ENCODE results near the gene UNC119.

UNC119 gene

GRCh38 chr17:28554565-28554964, 2.1 kb upstream of the UNC119 start:
- peaks cover 29% of the 10 kb centered on the region for H3K79me2 ChIP-seq (ENCODE audit: low read length)
- H3K9me3 ChIP-seq (ENCODE audit: insufficient read depth, low read length): no peaks in the 10 kb centered on the region
- 0 out of 2 replicates have a peak, but pooled peaks cover 3% of the 10 kb centered on the region for H4K20me1 ChIP-seq (ENCODE audit: insufficient read depth, low read length)
- no peak for TF ChIP-seq CTCF (IDR thresholded peaks at IDR 0.05; ENCODE audit: low read depth, low read length)
- TF ChIP-seq EZH2phosphoT487 (IDR thresholded peaks at IDR 0.05; ENCODE audit: low read depth): no peak
- no peak overlapping the region for H3K4me2 ChIP-seq (ENCODE audit: low read length)
- no peak overlapping the region for H2AFZ ChIP-seq (ENCODE audit: low read depth, low read length)
- no peak overlapping the region for H3K9ac ChIP-seq (ENCODE audit: low read length)
- peaks cover 46% of the 10 kb centered on the region for H3K4me1 ChIP-seq (ENCODE audit: low read length)
- no peak overlapping the region for H3K27ac ChIP-seq (ENCODE audit: low read length)
- no peaks in the 10 kb centered on the region for H3K27me3 ChIP-seq (ENCODE audit: low read depth, low read length)
- H3K36me3 ChIP-seq (replicated peaks; ENCODE audit: low read depth, low read length): peaks cover 64% of the 10 kb centered on the region
- no peak overlapping the region for H3K4me3 ChIP-seq (ENCODE audit: low read length)

- Histone ChIP-seq H4K20me1 (ENCODE audit: insufficient read depth, low read length) (no peaks in the 10 kb centered on the region), H2AFZ (ENCODE audit: low read depth, low read length) (no peak overlapping the region), H3K4me1 (ENCODE audit: low read length) (peaks cover 52% of the 10 kb centered on the region), H3K27ac (ENCODE audit: low read length) (no peak overlapping the region), H3K4me2 (ENCODE audit: low read length) (peak overlapping the region; percentile 68), H3K9me3 (ENCODE audit: insufficient read depth, low read length) (no peaks in the 10 kb centered on the region), H3K36me3 (replicated peaks; ENCODE audit: low read depth, low read length) (peaks cover 65% of the 10 kb centered on the region), H3K9ac (ENCODE audit: low read length) (no peak overlapping the region; the same call in 1 of the 2 replicates), H3K79me2 (ENCODE audit: low read length) (peaks cover 44% of the 10 kb centered on the region), H3K4me3 (ENCODE audit: low read length) (peak overlapping the region; percentile 96), H3K27me3 (ENCODE audit: low read depth, low read length) (no peaks in the 10 kb centered on the region)
- TF ChIP-seq EZH2phosphoT487 (IDR thresholded peaks at IDR 0.05; ENCODE audit: low read depth): no peak
- TF ChIP-seq CTCF (IDR thresholded peaks at IDR 0.05; ENCODE audit: low read depth, low read length): no peak
Measured at GRCh38 chr17:28553000-28553505, 629 bp upstream of the UNC119 start.

GRCh38 chr17:28551421-28552175, 826 bp downstream of the UNC119 start:
- Histone ChIP-seq H3K9ac (ENCODE audit: low read length) (peak overlapping the region; percentile 91), H3K27ac (ENCODE audit: low read length) (peak overlapping the region; percentile 98), H2AFZ (ENCODE audit: low read depth, low read length) (no peak overlapping the region), H3K4me3 (ENCODE audit: low read length) (peak overlapping the region; percentile 96), H3K4me2 (ENCODE audit: low read length) (peak overlapping the region; percentile 87), H4K20me1 (ENCODE audit: insufficient read depth, low read length) (no peaks in the 10 kb centered on the region), H3K4me1 (ENCODE audit: low read length) (peaks cover 60% of the 10 kb centered on the region), H3K27me3 (ENCODE audit: low read depth, low read length) (no peaks in the 10 kb centered on the region), H3K9me3 (ENCODE audit: insufficient read depth, low read length) (no peaks in the 10 kb centered on the region), H3K79me2 (ENCODE audit: low read length) (peaks cover 55% of the 10 kb centered on the region), H3K36me3 (replicated peaks; ENCODE audit: low read depth, low read length) (peaks cover 60% of the 10 kb centered on the region)
- no peak for TF ChIP-seq EZH2phosphoT487 (IDR thresholded peaks at IDR 0.05; ENCODE audit: low read depth)
- no peak for TF ChIP-seq CTCF (IDR thresholded peaks at IDR 0.05; ENCODE audit: low read depth, low read length)

- Histone ChIP-seq H3K36me3 (replicated peaks; ENCODE audit: low read depth, low read length) (peaks cover 60% of the 10 kb centered on the region), H3K9ac (ENCODE audit: low read length) (peak overlapping the region; percentile 91), H3K4me3 (ENCODE audit: low read length) (peak overlapping the region; percentile 96), H3K9me3 (ENCODE audit: insufficient read depth, low read length) (no peaks in the 10 kb centered on the region), H2AFZ (ENCODE audit: low read depth, low read length) (no peak overlapping the region), H3K4me2 (ENCODE audit: low read length) (peak overlapping the region; percentile 87), H3K27me3 (ENCODE audit: low read depth, low read length) (no peaks in the 10 kb centered on the region), H3K4me1 (ENCODE audit: low read length) (peaks cover 60% of the 10 kb centered on the region), H3K79me2 (ENCODE audit: low read length) (peaks cover 55% of the 10 kb centered on the region), H4K20me1 (ENCODE audit: insufficient read depth, low read length) (no peaks in the 10 kb centered on the region), H3K27ac (ENCODE audit: low read length) (peak overlapping the region; percentile 98)
- TF ChIP-seq CTCF (IDR thresholded peaks at IDR 0.05; ENCODE audit: low read depth, low read length) (no peak), EZH2phosphoT487 (IDR thresholded peaks at IDR 0.05; ENCODE audit: low read depth) (no peak)
Measured at GRCh38 chr17:28550858-28551257, 1.6 kb downstream of the UNC119 start.

Data from OCI-LY3 (cell line).